Measurements from ENCODE around the gene MAGOH.

MAGOH gene

DNA sequence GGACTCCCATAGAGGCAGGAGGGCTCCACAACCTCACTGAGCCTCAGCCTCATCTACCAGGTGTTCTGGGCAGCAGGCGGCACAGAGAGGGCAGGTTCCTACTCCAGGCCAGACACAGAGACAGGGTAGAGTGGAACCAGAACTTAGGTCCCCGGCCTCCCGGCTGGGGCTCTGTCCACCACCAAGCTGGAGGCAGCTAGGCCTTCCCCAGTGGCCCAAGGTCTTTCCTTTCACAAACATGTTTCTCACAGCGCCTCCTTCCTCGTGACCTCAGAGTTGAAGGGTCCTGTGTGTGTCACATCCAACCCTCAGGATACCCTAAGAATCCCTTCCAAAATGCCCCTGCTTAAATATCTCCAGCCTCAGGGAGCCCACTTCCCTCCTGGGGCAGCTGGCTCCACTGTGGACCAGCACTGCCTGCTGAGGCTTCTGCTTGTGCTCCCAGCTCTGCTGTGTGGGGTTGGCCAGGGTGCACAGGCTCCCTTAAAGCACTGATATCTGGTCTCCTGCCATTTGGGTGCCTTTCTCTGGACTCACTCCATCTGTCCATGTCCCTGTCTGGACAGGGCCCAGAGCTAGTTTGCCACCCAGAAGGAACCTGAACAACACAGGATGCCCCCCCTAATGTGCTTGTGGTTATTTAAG is 33.2 kb upstream of the MAGOH start:
- 99% methylated on average over 5 of the region's 5 CpGs for WGBS (ENCODE audit: insufficient coverage)

DNA sequence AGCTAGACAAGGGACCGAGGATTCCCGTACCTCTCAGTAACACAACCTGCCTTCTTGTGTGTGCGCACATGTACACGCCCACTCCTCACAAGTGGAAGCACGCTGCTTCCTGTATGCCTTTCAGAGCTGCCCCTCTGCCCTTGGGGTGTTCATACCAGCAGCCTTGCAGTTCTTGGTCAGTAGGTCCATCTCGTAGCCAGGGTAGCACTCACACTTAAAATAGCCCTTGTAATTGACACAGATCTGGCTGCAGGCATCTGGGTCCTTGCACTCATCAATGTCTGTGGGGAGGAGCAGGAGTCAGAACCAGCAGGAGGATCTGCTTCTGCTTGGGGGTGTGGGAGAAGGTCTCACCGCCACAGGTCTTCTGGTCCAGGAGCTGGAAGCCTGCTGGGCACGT is 32.6 kb upstream of the MAGOH start:
- no peak overlapping the region for H3K4me3 ChIP-seq (ENCODE audit: control insufficient read depth in 1 of 7, extremely low read depth in 1 of 7, insufficient read depth in 4 of 7, low read depth in 2 of 7, low read length in 6 of 7)
- no peak for DNase-seq
- H3K27me3 ChIP-seq (replicated peaks in 2 of 5; ENCODE audit: control insufficient read depth in 4 of 5, insufficient read depth in 5 of 5, low read length in 4 of 5) = no peaks in the 10 kb centered on the region
- H3K9me3 ChIP-seq (ENCODE audit: control extremely low read depth in 1 of 5, control insufficient read depth in 4 of 5, insufficient read depth in 2 of 5, low read depth in 1 of 5, low read length in 4 of 5) = no peaks in the 10 kb centered on the region
- H3K4me1 ChIP-seq (ENCODE audit: control extremely low read depth in 1 of 4, control insufficient read depth in 4 of 4, insufficient read depth in 4 of 4, low read length in 3 of 4) = peaks cover 0 to 9% (median 0%) of the 10 kb centered on the region in 4 experiments
- peaks cover 2 to 94% (median 44%) of the 10 kb centered on the region in 4 experiments for H3K36me3 ChIP-seq (ENCODE audit: control insufficient read depth in 4 of 4, insufficient read depth in 4 of 4, low read length in 3 of 4)
- 100% methylated on average over 5 of the region's 8 CpGs for WGBS (ENCODE audit: insufficient coverage)
- ChIA-PET CTCF (interaction anchor here (0.9 to 1.5 kb wide), 2 partner anchors 10 to 122 kb away, joined by 3 to 5 read pairs; no protein-coding TSS in a partner anchor), POLR2A (no interaction called here)
- no peak overlapping the region for H3K27ac ChIP-seq (ENCODE audit: insufficient read depth in 1 of 2, low read depth in 1 of 2, low read length in 2 of 2, poor library complexity in 1 of 2, severe bottlenecking in 2 of 2)

More for the DNA sequence above, 33.2 kb upstream of the MAGOH start:
- DNase-seq = no peak
- H3K9me3 ChIP-seq (ENCODE audit: control extremely low read depth in 1 of 5, control insufficient read depth in 4 of 5, insufficient read depth in 2 of 5, low read depth in 1 of 5, low read length in 4 of 5) = no peaks in the 10 kb centered on the region
- H3K4me1 ChIP-seq (ENCODE audit: control extremely low read depth in 1 of 4, control insufficient read depth in 4 of 4, insufficient read depth in 4 of 4, low read length in 3 of 4) = peaks cover 0 to 9% (median 0%) of the 10 kb centered on the region in 4 experiments
- peaks cover 2 to 93% (median 40%) of the 10 kb centered on the region in 4 experiments for H3K36me3 ChIP-seq (ENCODE audit: control insufficient read depth in 4 of 4, insufficient read depth in 4 of 4, low read length in 3 of 4)
- POLR2A ChIA-PET = no interaction called here
- no peak overlapping the region for H3K4me3 ChIP-seq (ENCODE audit: control insufficient read depth in 1 of 7, extremely low read depth in 1 of 7, insufficient read depth in 4 of 7, low read depth in 2 of 7, low read length in 6 of 7)
- CTCF ChIA-PET = interaction anchor here (1.5 to 2.3 kb wide), 2 partner anchors 121 to 122 kb away, joined by 5 to 9 read pairs; no protein-coding TSS in a partner anchor
- H3K27ac ChIP-seq (ENCODE audit: insufficient read depth in 1 of 2, low read depth in 1 of 2, low read length in 2 of 2, poor library complexity in 1 of 2, severe bottlenecking in 2 of 2) = no peak overlapping the region
- no peaks in the 10 kb centered on the region for H3K27me3 ChIP-seq (replicated peaks in 2 of 5; ENCODE audit: control insufficient read depth in 4 of 5, insufficient read depth in 5 of 5, low read length in 4 of 5)

DNA sequence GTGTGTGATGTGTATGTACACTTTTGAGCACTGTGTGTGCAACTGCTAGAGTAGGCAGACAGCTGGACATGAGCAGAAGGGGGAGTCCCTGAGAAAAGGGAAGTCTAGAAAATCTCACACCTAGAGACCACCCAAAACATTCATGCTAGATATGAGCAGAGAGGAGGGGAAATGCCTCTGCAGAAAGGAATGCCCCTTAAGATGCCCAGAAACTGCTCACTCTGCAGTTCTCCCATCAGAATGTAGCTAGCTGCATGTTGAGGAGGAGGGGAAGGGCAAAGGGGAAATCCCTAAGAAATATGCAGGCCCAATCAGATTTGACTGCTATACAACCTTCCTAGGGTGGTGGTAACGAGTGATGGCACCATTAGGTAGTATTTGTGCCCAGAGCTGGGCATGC is 31.8 kb upstream of the MAGOH start:
- H3K27me3 ChIP-seq (replicated peaks in 2 of 5; ENCODE audit: control insufficient read depth in 4 of 5, insufficient read depth in 5 of 5, low read length in 4 of 5) = no peaks in the 10 kb centered on the region
- no peaks in the 10 kb centered on the region for H3K9me3 ChIP-seq (ENCODE audit: control extremely low read depth in 1 of 5, control insufficient read depth in 4 of 5, insufficient read depth in 2 of 5, low read depth in 1 of 5, low read length in 4 of 5)
- peaks cover 0 to 9% (median 0%) of the 10 kb centered on the region in 4 experiments for H3K4me1 ChIP-seq (ENCODE audit: control extremely low read depth in 1 of 4, control insufficient read depth in 4 of 4, insufficient read depth in 4 of 4, low read length in 3 of 4)
- POLR2A ChIA-PET = no interaction called here
- DNase-seq = no peak
- no peak overlapping the region for H3K4me3 ChIP-seq (ENCODE audit: control insufficient read depth in 1 of 7, extremely low read depth in 1 of 7, insufficient read depth in 4 of 7, low read depth in 2 of 7, low read length in 6 of 7)
- H3K36me3 ChIP-seq (ENCODE audit: control insufficient read depth in 4 of 4, insufficient read depth in 4 of 4, low read length in 3 of 4) = peaks cover 7 to 94% (median 46%) of the 10 kb centered on the region in 4 experiments
- CTCF ChIA-PET = interaction anchor here (0.9 to 1.5 kb wide), 2 partner anchors 11 to 123 kb away, joined by 3 to 5 read pairs; no protein-coding TSS in a partner anchor
- no peak overlapping the region for H3K27ac ChIP-seq (ENCODE audit: insufficient read depth in 1 of 2, low read depth in 1 of 2, low read length in 2 of 2, poor library complexity in 1 of 2, severe bottlenecking in 2 of 2)
- WGBS (ENCODE audit: insufficient coverage) = 100% methylated on average over 1 of the region's 1 CpG

DNA sequence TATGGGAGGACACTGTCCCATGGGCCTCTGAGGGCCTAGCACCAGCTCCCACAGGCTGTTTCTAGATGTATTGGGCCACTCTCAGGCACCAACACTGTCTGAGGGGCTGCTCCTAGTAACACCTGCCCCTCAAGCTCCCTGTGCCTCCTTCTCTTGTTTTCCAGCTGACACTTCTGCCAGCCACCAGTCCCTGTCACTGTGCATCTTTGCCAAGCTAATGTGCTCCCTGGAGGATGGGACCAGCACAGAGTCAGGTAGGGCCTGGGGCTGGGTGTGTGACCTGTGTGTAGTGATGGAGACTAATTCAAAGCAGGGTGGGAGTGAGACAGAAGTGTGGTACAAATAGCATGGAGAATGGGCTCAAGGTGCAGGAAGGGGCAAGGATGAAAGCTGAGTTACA is 29.4 kb upstream of the MAGOH start:
- ChIA-PET CTCF (interaction anchor here (0.6 to 2.7 kb wide), 6 partner anchors 9 to 569 kb away, joined by 3 to 16 read pairs (median 4); no protein-coding TSS in a partner anchor), POLR2A (no interaction called here)
- DNase-seq = no peak
- H3K27ac ChIP-seq (ENCODE audit: insufficient read depth in 1 of 2, low read depth in 1 of 2, low read length in 2 of 2, poor library complexity in 1 of 2, severe bottlenecking in 2 of 2) = no peak overlapping the region
- no peaks in the 10 kb centered on the region for H3K27me3 ChIP-seq (replicated peaks in 2 of 5; ENCODE audit: control insufficient read depth in 4 of 5, insufficient read depth in 5 of 5, low read length in 4 of 5)
- no peaks in the 10 kb centered on the region for H3K4me1 ChIP-seq (ENCODE audit: control extremely low read depth in 1 of 4, control insufficient read depth in 4 of 4, insufficient read depth in 4 of 4, low read length in 3 of 4)
- no peak overlapping the region for H3K4me3 ChIP-seq (ENCODE audit: control insufficient read depth in 1 of 7, extremely low read depth in 1 of 7, insufficient read depth in 4 of 7, low read depth in 2 of 7, low read length in 6 of 7)
- peaks cover 20 to 94% (median 53%) of the 10 kb centered on the region in 4 experiments for H3K36me3 ChIP-seq (ENCODE audit: control insufficient read depth in 4 of 4, insufficient read depth in 4 of 4, low read length in 3 of 4)
- H3K9me3 ChIP-seq (ENCODE audit: control extremely low read depth in 1 of 5, control insufficient read depth in 4 of 5, insufficient read depth in 2 of 5, low read depth in 1 of 5, low read length in 4 of 5) = no peaks in the 10 kb centered on the region

DNA sequence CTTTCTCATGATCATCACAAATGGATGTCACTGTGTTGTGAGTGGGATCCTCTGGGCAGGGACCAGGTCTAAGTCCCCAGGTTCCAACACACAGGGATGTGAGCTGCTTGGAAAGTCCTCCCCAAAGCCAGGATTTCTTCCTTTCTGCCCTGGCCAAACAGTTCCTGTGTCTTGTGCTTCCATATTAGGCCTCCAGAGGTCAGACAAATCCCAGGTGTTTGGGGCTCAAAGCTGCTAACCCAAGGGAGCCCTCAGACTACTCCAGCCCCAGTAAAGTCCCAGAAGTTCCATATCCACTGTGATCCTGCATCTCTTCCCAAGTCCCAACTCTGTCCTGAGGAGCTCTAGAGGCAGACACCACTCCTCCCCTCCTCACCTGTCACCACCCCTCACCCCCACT is 27.7 kb upstream of the MAGOH start:
- peak in 2 of 3 donors; percentile 9 to 15 for DNase-seq
- Histone ChIP-seq H3K4me3 (ENCODE audit: control insufficient read depth in 1 of 7, extremely low read depth in 1 of 7, insufficient read depth in 4 of 7, low read depth in 2 of 7, low read length in 6 of 7) (no peak overlapping the region), H3K27me3 (replicated peaks in 2 of 5; ENCODE audit: control insufficient read depth in 4 of 5, insufficient read depth in 5 of 5, low read length in 4 of 5) (no peaks in the 10 kb centered on the region), H3K36me3 (ENCODE audit: control insufficient read depth in 4 of 4, insufficient read depth in 4 of 4, low read length in 3 of 4) (peaks cover 22 to 94% (median 64%) of the 10 kb centered on the region in 4 experiments), H3K27ac (ENCODE audit: insufficient read depth in 1 of 2, low read depth in 1 of 2, low read length in 2 of 2, poor library complexity in 1 of 2, severe bottlenecking in 2 of 2) (no peak overlapping the region), H3K9me3 (ENCODE audit: control extremely low read depth in 1 of 5, control insufficient read depth in 4 of 5, insufficient read depth in 2 of 5, low read depth in 1 of 5, low read length in 4 of 5) (no peaks in the 10 kb centered on the region), H3K4me1 (ENCODE audit: control extremely low read depth in 1 of 4, control insufficient read depth in 4 of 4, insufficient read depth in 4 of 4, low read length in 3 of 4) (no peaks in the 10 kb centered on the region)
- ChIA-PET POLR2A (no interaction called here), CTCF (interaction anchor here (0.9 to 1.9 kb wide), 4 partner anchors 9 to 232 kb away, joined by 3 to 7 read pairs (median 4); no protein-coding TSS in a partner anchor)

DNA sequence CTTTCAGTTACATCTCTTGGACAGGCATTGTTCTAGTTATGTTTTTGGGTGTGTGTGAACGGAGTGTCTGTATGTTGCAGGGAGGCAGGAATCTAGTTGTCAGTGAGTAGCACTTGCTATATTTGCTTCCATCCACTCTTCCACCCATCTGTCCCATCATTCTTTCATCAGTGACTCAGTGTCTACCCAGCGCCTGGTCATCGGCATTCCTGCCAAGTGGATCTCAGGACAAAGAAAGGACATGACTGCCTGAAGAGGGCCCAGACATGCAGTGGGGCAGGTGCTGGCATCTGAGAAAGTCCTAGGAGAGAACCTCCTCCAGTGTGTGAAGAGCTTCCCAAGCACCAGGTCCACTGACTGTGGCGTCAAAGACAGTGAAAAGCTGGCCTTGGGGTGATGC is 27.3 kb upstream of the MAGOH start:
- no peak for DNase-seq
- Histone ChIP-seq H3K27me3 (replicated peaks in 2 of 5; ENCODE audit: control insufficient read depth in 4 of 5, insufficient read depth in 5 of 5, low read length in 4 of 5) (no peaks in the 10 kb centered on the region), H3K4me1 (ENCODE audit: control extremely low read depth in 1 of 4, control insufficient read depth in 4 of 4, insufficient read depth in 4 of 4, low read length in 3 of 4) (no peaks in the 10 kb centered on the region), H3K9me3 (ENCODE audit: control extremely low read depth in 1 of 5, control insufficient read depth in 4 of 5, insufficient read depth in 2 of 5, low read depth in 1 of 5, low read length in 4 of 5) (no peaks in the 10 kb centered on the region), H3K36me3 (ENCODE audit: control insufficient read depth in 4 of 4, insufficient read depth in 4 of 4, low read length in 3 of 4) (peaks cover 20 to 94% (median 64%) of the 10 kb centered on the region in 4 experiments), H3K27ac (ENCODE audit: insufficient read depth in 1 of 2, low read depth in 1 of 2, low read length in 2 of 2, poor library complexity in 1 of 2, severe bottlenecking in 2 of 2) (no peak overlapping the region), H3K4me3 (ENCODE audit: control insufficient read depth in 1 of 7, extremely low read depth in 1 of 7, insufficient read depth in 4 of 7, low read depth in 2 of 7, low read length in 6 of 7) (no peak overlapping the region)
- ChIA-PET POLR2A (no interaction called here), CTCF (interaction anchor here (0.9 to 1.9 kb wide), 4 partner anchors 9 to 233 kb away, joined by 3 to 7 read pairs (median 4); no protein-coding TSS in a partner anchor)
- 94% methylated on average over 2 of the region's 4 CpGs for WGBS (ENCODE audit: insufficient coverage)

DNA sequence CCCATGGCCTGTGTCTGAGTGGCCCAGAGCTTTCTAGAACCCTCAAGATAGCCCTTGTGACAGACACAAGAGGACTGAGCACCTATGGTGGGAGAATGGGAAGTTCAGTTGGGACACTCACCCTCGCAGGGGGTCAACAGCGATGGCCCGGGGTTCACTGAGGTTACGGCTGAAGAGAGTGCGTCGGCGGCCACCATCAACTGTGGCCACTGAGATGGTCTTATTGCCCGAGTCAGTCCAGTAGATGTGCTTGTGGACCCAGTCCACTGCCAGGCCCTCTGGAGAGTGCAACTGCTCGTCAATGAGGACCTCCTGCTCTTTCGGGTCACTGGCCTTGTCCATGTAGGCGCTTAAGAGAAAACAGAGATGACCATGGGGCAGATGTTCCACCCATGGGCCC is 25.7 kb upstream of the MAGOH start:
- H3K27ac ChIP-seq (ENCODE audit: insufficient read depth in 1 of 2, low read depth in 1 of 2, low read length in 2 of 2, poor library complexity in 1 of 2, severe bottlenecking in 2 of 2) = no peak overlapping the region
- H3K27me3 ChIP-seq (replicated peaks in 2 of 5; ENCODE audit: control insufficient read depth in 4 of 5, insufficient read depth in 5 of 5, low read length in 4 of 5) = no peaks in the 10 kb centered on the region
- no peak overlapping the region for H3K4me3 ChIP-seq (ENCODE audit: control insufficient read depth in 1 of 7, extremely low read depth in 1 of 7, insufficient read depth in 4 of 7, low read depth in 2 of 7, low read length in 6 of 7)
- WGBS (ENCODE audit: insufficient coverage) = 95% methylated on average over 10 of the region's 11 CpGs
- ChIA-PET CTCF (interaction anchor here (1.4 to 1.6 kb wide), 2 partner anchors 10 to 129 kb away, joined by 4 to 9 read pairs; no protein-coding TSS in a partner anchor), POLR2A (no interaction called here)
- H3K9me3 ChIP-seq (ENCODE audit: control extremely low read depth in 1 of 5, control insufficient read depth in 4 of 5, insufficient read depth in 2 of 5, low read depth in 1 of 5, low read length in 4 of 5) = no peaks in the 10 kb centered on the region
- H3K4me1 ChIP-seq (ENCODE audit: control extremely low read depth in 1 of 4, control insufficient read depth in 4 of 4, insufficient read depth in 4 of 4, low read length in 3 of 4) = no peaks in the 10 kb centered on the region
- DNase-seq = no peak
- peaks cover 23 to 97% (median 73%) of the 10 kb centered on the region in 4 experiments for H3K36me3 ChIP-seq (ENCODE audit: control insufficient read depth in 4 of 4, insufficient read depth in 4 of 4, low read length in 3 of 4)

All from common myeloid progenitor, CD34-positive (primary cell).